IMR-90 (cell line): Measurements from ENCODE around the gene ASTL. TPM values are rescaled to one million over a fixed set of nuclear protein-coding genes. Genes with fewer than 3 reads are reported as not detected.
A peak's percentile ranks its signal among the peaks of the same experiment; 100 is the strongest.

Source experiments
- ATAC-seq: fragments of 200-7000 bp; cut with Tn5 transposase; 2 replicates; pipeline ENCODE4 v1.9.1; 2020; ENCODE audit warnings: low read depth, mild to moderate bottlenecking, moderate library complexity
- Bru-seq: library from RNA; stranded (reverse); fragments of 400-500 nt; gene quantifications from one replicate; lab custom pipeline; 2021; lab: Mats Ljungman, UMichigan
- BruChase-seq, 2 experiments: library from RNA; stranded (reverse); fragments of 400-500 nt; gene quantifications; one replicate each; lab custom pipeline; 2021; lab: Mats Ljungman, UMichigan
- BruUV-seq: library from RNA; stranded (reverse); fragments of 400-500 nt; replicated peaks from 2 replicates; lab custom pipeline; 2021; lab: Mats Ljungman, UMichigan
- CTCF ChIA-PET: fragments of 300-600 bp; formaldehyde crosslinking; extraction: SDS; loops from one replicate; lab custom pipeline; 2021; ENCODE audit warnings: antibody characterized with exemption; lab: Yijun Ruan, JAX
- POLR2A ChIA-PET: fragments of 300-600 bp; sonication (Branson Sonifier 250); formaldehyde crosslinking; loops from one replicate; lab custom pipeline; 2022; ENCODE audit warnings: antibody characterized with exemption; ENCODE audit not compliant: unreplicated experiment; lab: Charles Lee
- DNase-seq: peaks from one replicate; pipeline ENCODE4 v3.0.0; 2013
- H2AFZ ChIP-seq: replicated peaks from 2 replicates; pipeline ENCODE3; 2013; ENCODE audit warnings: low read length, mild to moderate bottlenecking; ENCODE audit not compliant: poor library complexity
- H2AK5ac ChIP-seq: 2 replicates; pipeline ENCODE4 v1.6.1; 2013; ENCODE audit warnings: low read depth, low read length, inconsistent platforms
- H2AK9ac ChIP-seq: replicated peaks from 2 replicates; pipeline ENCODE3; 2013; ENCODE audit warnings: mild to moderate bottlenecking, low read depth, low read length, moderate library complexity; ENCODE audit not compliant: poor library complexity
- H2BK120ac ChIP-seq: 2 replicates; pipeline ENCODE4 v1.6.1; 2013; ENCODE audit warnings: low read depth, low read length, inconsistent platforms
- H2BK15ac ChIP-seq: 3 replicates; pipeline ENCODE4 v1.6.1; 2013; ENCODE audit warnings: low read depth, low read length, inconsistent platforms
- H2BK20ac ChIP-seq: 2 replicates; pipeline ENCODE4 v1.6.1; 2013; ENCODE audit warnings: low read depth, mild to moderate bottlenecking, inconsistent platforms, low read length, moderate library complexity
- H2BK5ac ChIP-seq: 2 replicates; pipeline ENCODE4 v1.6.1; 2013; ENCODE audit warnings: mild to moderate bottlenecking, low read depth, low read length, inconsistent platforms; ENCODE audit not compliant: poor library complexity, severe bottlenecking
- H3K14ac ChIP-seq: replicated peaks from 2 replicates; pipeline ENCODE4 v1.6.1; 2013; ENCODE audit warnings: low read depth, low read length, inconsistent platforms
- H3K18ac ChIP-seq: 2 replicates; pipeline ENCODE4 v1.6.1; 2013; ENCODE audit warnings: low read depth, low read length, control low read depth
- H3K23ac ChIP-seq: 2 replicates; pipeline ENCODE4 v1.6.1; 2013; ENCODE audit warnings: low read depth, low read length, inconsistent platforms
- H3K27ac ChIP-seq: 2 replicates; pipeline ENCODE4 v1.5.1; 2013; ENCODE audit warnings: mild to moderate bottlenecking, control low read depth, low read length; ENCODE audit not compliant: insufficient read depth
- H3K27me3 ChIP-seq: 2 replicates; pipeline ENCODE4 v1.6.1; 2013; ENCODE audit warnings: low read length; ENCODE audit not compliant: control insufficient read depth, insufficient read depth
- H3K36me3 ChIP-seq: 2 replicates; pipeline ENCODE4 v1.6.1; 2013; ENCODE audit warnings: low read length, mixed read lengths; ENCODE audit not compliant: control insufficient read depth, insufficient read depth
- H3K4ac ChIP-seq: 2 replicates; pipeline ENCODE4 v1.6.1; 2013; ENCODE audit warnings: low read depth, low read length, inconsistent platforms
- H3K4me1 ChIP-seq: 2 replicates; pipeline ENCODE4 v1.6.1; 2013; ENCODE audit warnings: low read length, mixed read lengths; ENCODE audit not compliant: control insufficient read depth, insufficient read depth
- H3K4me2 ChIP-seq: 2 replicates; pipeline ENCODE4 v1.6.1; 2013; ENCODE audit warnings: low read depth, mild to moderate bottlenecking, control low read depth, low read length, moderate library complexity
- H3K4me3 ChIP-seq: 2 replicates; pipeline ENCODE4 v1.5.1; 2013; ENCODE audit warnings: low read depth, mild to moderate bottlenecking, control low read depth, low read length, moderate library complexity; ENCODE audit not compliant: insufficient read depth
- H3K56ac ChIP-seq: 2 replicates; pipeline ENCODE4 v1.6.1; 2013; ENCODE audit warnings: low read length, inconsistent platforms; ENCODE audit not compliant: insufficient read depth; ENCODE audit errors: extremely low read depth
- H3K79me1 ChIP-seq, 2 experiments: 2 replicates each; pipeline ENCODE4 v1.6.1; 2013; ENCODE audit warnings: low read length in 2 of 2, inconsistent platforms in 1 of 2, low read depth in 1 of 2
- H3K9ac ChIP-seq: 2 replicates; pipeline ENCODE4 v1.6.1; 2013; ENCODE audit warnings: low read depth, low read length, control low read depth
- H3K9me1 ChIP-seq: 2 replicates; pipeline ENCODE4 v1.6.1; 2013; ENCODE audit warnings: low read length, inconsistent platforms; ENCODE audit not compliant: insufficient read depth
- H3K9me3 ChIP-seq: 2 replicates; pipeline ENCODE4 v1.6.1; 2013; ENCODE audit warnings: low read length; ENCODE audit not compliant: control insufficient read depth, insufficient read depth
- H4K20me1 ChIP-seq: 2 replicates; pipeline ENCODE4 v1.6.1; 2013; ENCODE audit warnings: low read length, inconsistent platforms; ENCODE audit not compliant: insufficient read depth
- H4K5ac ChIP-seq: 2 replicates; pipeline ENCODE4 v1.6.1; 2013; ENCODE audit warnings: mild to moderate bottlenecking, low read depth, low read length, control low read depth
- H4K8ac ChIP-seq, 2 experiments: 2 replicates each; pipeline ENCODE4 v1.6.1; 2013; ENCODE audit warnings: low read depth in 2 of 2, low read length in 2 of 2, control low read depth in 1 of 2, inconsistent platforms in 1 of 2
- H4K91ac ChIP-seq: 2 replicates; pipeline ENCODE4 v1.6.1; 2013; ENCODE audit warnings: low read depth, low read length, inconsistent platforms; ENCODE audit not compliant: insufficient read depth
- CTCF ChIP-seq: conservative IDR thresholded peaks from 2 replicates; pipeline ENCODE4 v1.5.1; 2012; ENCODE audit warnings: mild to moderate bottlenecking, low read depth, low read length, improper control_type of control experiment
- MAZ ChIP-seq: IDR thresholded peaks from 2 replicates; pipeline ENCODE4 v1.6.1; 2012; ENCODE audit warnings: low read depth, mild to moderate bottlenecking, low read length, improper control_type of control experiment, moderate library complexity, borderline replicate concordance
- NFE2L2 ChIP-seq: fragments of 150-350 bp; IDR thresholded peaks from 2 replicates; pipeline ENCODE4 v1.6.1; 2016; ENCODE audit warnings: low read depth, mild to moderate bottlenecking, low read length
- POLR2A ChIP-seq: IDR thresholded peaks from 2 replicates; pipeline ENCODE4 v1.6.1; 2012; ENCODE audit warnings: mild to moderate bottlenecking, low read depth, low read length
- RAD21 ChIP-seq: IDR thresholded peaks from 2 replicates; pipeline ENCODE4 v1.6.1; 2012; ENCODE audit warnings: low read length, improper control_type of control experiment
- RFX5 ChIP-seq: IDR thresholded peaks from 2 replicates; pipeline ENCODE4 v1.8.0; 2012; ENCODE audit warnings: low read depth, mild to moderate bottlenecking, low read length, moderate library complexity
- SMC3 ChIP-seq: fragments of 150-350 bp; IDR thresholded peaks from 2 replicates; pipeline ENCODE4 v1.6.1; 2016; ENCODE audit warnings: low read depth, mild to moderate bottlenecking, antibody characterized with exemption, low read length, moderate library complexity
- USF2 ChIP-seq: fragments of 150-350 bp; IDR thresholded peaks from 2 replicates; pipeline ENCODE4 v1.6.1; 2017; ENCODE audit warnings: mild to moderate bottlenecking, antibody characterized with exemption, low read length, low read depth
- WGBS, 2 experiments: methylation state at CpG; one replicate each; pipeline versions ENCODE4 v1.1.5 to v1.1.7; 2013; ENCODE audit warnings: missing lambda C conversion rate in 2 of 2; ENCODE audit not compliant: insufficient read length in 1 of 2; ENCODE audit errors: extremely low coverage in 2 of 2; 5-methylcytosine and 5-hydroxymethylcytosine counted together
- dilution Hi-C: fragments of 300-500 bp; cut with HindIII; formaldehyde crosslinking; loops from one replicate; pipeline ENCODE4 v1.14.3; 2018; ENCODE audit warnings: low sequenced_read_pairs; ENCODE audit not compliant: unreplicated experiment
- in situ Hi-C: fragments of 300-500 bp; cut with MboI; formaldehyde crosslinking; loops from 3 replicates; pipeline ENCODE4 v1.14.3; 2019; ENCODE audit warnings: low sequenced_read_pairs, inconsistent platforms, mixed read lengths
- intact Hi-C: fragments of 100-400 bp; cut with micrococcal nuclease; formaldehyde crosslinking; loops from 2 replicates; pipeline ENCODE4 v1.10.0; 2022
- long read RNA-seq: library from polyadenylated mRNA; unstranded; transcript quantifications from one replicate; pipeline ENCODE4 v2.0.0, GENCODE V29; 2021; ENCODE audit not compliant: unreplicated experiment
- polyA plus RNA-seq, 3 experiments: library from polyadenylated mRNA; depleted of rRNA; stranded (reverse); fragments of >200 nt; gene quantifications; 2 replicates each; pipeline ENCODE4 v1.2.3, GENCODE V29; 2012; ENCODE audit warnings: low replicate concordance in 1 of 3
- total RNA-seq: library from RNA; depleted of rRNA; stranded (reverse); fragments of >200 nt; gene quantifications from 2 replicates; pipeline ENCODE4 v1.2.3, GENCODE V29; 2012; rRNA removed

Gene ASTL
- not detected in 2 replicates for total RNA-seq
- not detected in 2 replicates for polyA plus RNA-seq (2012; rRNA removed)
- 0.04 TPM in 1 of 2 replicates, not detected in the other for polyA plus RNA-seq (2012; cell fraction: cytosol; rRNA removed)
- 0.25 and 0.48 TPM in 2 replicates for polyA plus RNA-seq (2012; cell fraction: nucleus; rRNA removed; ENCODE audit: low replicate concordance)
- Bru-seq, nascent RNA = percentile 12 among the genes with signal in this experiment
- BruChase-seq, experiment 1, labeled RNA remaining after a 6-hour chase = percentile 6 among the genes with signal in this experiment
- percentile 6 among the genes with signal in this experiment for BruChase-seq, experiment 2, labeled RNA remaining after a 2-hour chase
- long read RNA-seq = 0 reads

- no peak within 1 kb of the TSS for H3K27ac ChIP-seq
- H4K20me1 ChIP-seq = no peaks in the 10 kb centered on the region
- H2BK20ac ChIP-seq = no peak within 1 kb of the TSS
- no peaks in the 10 kb centered on the region for H3K9me3 ChIP-seq
- H3K14ac ChIP-seq = no peak within 1 kb of the TSS
- no peak within 1 kb of the TSS for H2AK5ac ChIP-seq
- no peak within 1 kb of the TSS for H4K8ac ChIP-seq
- no peak within 1 kb of the TSS for H3K23ac ChIP-seq
- H2AFZ ChIP-seq = peak within 1 kb of the TSS; percentile 40
- H2BK120ac ChIP-seq = no peak within 1 kb of the TSS
- ATAC-seq (peak; percentile 77; the same call in 1 of the 2 replicates), DNase-seq (peak; percentile 32)
- TF ChIP-seq MAZ (no peak), RAD21 (peak; percentile 79), CTCF (peak; percentile 63), SMC3 (peak; percentile 66), USF2 (no peak), POLR2A (peak; percentile 33), RFX5 (no peak), NFE2L2 (no peak)
- no peak within 1 kb of the TSS for H3K18ac ChIP-seq
- no peak within 1 kb of the TSS for H4K5ac ChIP-seq
- dilution Hi-C loops (no loop called here), in situ Hi-C loops (loop anchor here (10.0 kb wide), 1 partner anchor 126 kb away; the partner anchor contains the start of genes CIAO1 and TMEM127), intact Hi-C loops (loop anchor here (1.0 to 2.0 kb wide), 3 partner anchors 36 to 370 kb away; no protein-coding TSS in a partner anchor)
- BruUV-seq = no TSS peak
- no peak within 1 kb of the TSS for H3K4me2 ChIP-seq
- CTCF ChIA-PET = interaction anchor here (0.7 to 1.2 kb wide), 6 partner anchors 22 to 129 kb away, joined by 3 to 6 read pairs (median 4); no protein-coding TSS in a partner anchor
- H3K56ac ChIP-seq = no peak within 1 kb of the TSS
- H3K4ac ChIP-seq = no peak within 1 kb of the TSS
- H3K79me1 ChIP-seq = no peaks in the 10 kb centered on the region
- H4K91ac ChIP-seq = no peak within 1 kb of the TSS
- no peak within 1 kb of the TSS for H2BK5ac ChIP-seq
- H3K27me3 ChIP-seq = peaks cover 34% of the 10 kb centered on the region
- H2BK15ac ChIP-seq = no peak within 1 kb of the TSS
- POLR2A ChIA-PET = interaction anchor here (0.6 kb wide), 1 partner anchor 56 kb away, joined by 5 read pairs; no protein-coding TSS in a partner anchor
- no peaks in the 10 kb centered on the region for H3K4me1 ChIP-seq
- no peak within 1 kb of the TSS for H3K9ac ChIP-seq
- H2AK9ac ChIP-seq = no peak within 1 kb of the TSS
- H3K4me3 ChIP-seq = no peak within 1 kb of the TSS
- H3K36me3 ChIP-seq = no peaks in the 10 kb centered on the region
- no peaks in the 10 kb centered on the region for H3K9me1 ChIP-seq
- no CpG with 5 or more reads among the region's 17 CpGs for WGBS, 2 experiments
These were observed at the start of gene ASTL for GRCh38 chr2:96138179-96139145. Gene ASTL, minus strand, starts transcription at chr2:96138502. Its CDS starts 66 bp downstream, at chr2:96138436.
